Measurements from ENCODE around the gene SPC24. TPM values are rescaled to one million over a fixed set of nuclear protein-coding genes. Genes with fewer than 3 reads are reported as not detected.

Gene SPC24
- total RNA-seq, 2 experiments from 2014 or later = 63.0 to 65.4 TPM

DNA sequence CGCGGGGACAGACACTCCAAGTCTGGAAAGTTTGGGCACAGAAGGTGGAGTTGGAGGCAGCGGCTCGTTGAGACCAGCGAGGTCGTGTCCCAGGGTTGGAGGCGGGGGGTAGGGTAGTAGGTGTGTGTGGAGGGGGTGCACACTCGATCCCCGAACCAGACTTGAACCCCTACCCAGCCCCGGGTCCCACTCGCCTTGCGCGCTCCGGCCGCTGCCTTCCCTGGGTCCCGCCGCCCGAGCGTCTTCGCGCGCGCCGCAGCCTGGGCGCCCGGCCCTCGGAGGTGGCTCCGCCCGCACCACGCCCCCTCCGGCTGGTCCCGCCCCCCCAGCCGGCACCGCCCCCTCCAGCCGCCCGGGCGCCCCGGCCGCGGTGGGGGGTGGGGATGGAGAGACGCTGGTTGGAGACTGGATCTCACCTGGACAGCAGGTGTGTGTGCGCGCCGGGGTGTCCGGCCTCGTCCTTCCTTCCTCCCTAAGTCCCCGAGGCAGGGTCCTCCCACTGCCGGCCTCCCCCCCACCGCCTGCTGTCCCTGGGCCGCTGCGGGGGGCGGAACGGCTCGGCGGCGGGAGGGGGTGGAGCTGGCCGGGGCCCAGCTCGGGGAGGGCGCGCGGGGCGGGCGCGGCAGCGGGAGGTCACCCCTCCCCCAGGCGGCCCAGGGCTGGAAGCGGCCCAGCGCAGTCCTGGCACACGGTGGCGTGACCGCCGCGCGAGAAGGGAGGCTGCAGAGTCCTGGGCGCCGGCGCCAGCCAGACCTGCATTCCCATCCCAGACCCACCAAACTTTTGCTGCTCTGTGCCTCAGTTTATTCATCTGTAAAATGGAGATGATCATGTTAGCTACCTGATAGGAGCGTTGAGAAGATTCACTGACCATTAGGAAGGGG is 42.0 kb upstream of the SPC24 start, which contains the start of gene KANK2:
Gene KANK2 (minus strand): TSS at position 255 of the 884 bp plus-strand sequence. CDS start 3,034 bp downstream, outside the sequence.
- DNase-seq (peak; percentile 92), ATAC-seq (ENCODE audit: low read depth) (peak; percentile 78)
- Mint-ChIP-seq H3K27ac (peak within 1 kb of the TSS; percentile 54), H3K27me3 (peaks cover 12% of the 10 kb centered on the region), H3K4me3 (peak within 1 kb of the TSS; percentile 85), H3K9me3 (no peaks in the 10 kb centered on the region), H3K4me1 (peaks cover 5% of the 10 kb centered on the region), H3K36me3 (no peaks in the 10 kb centered on the region)
- POLR2A ChIA-PET = interaction anchor here (1.0 kb wide), 1 partner anchor 82 kb away, joined by 3 read pairs; no protein-coding TSS in a partner anchor

- no peak for ATAC-seq (ENCODE audit: low read depth)
- Mint-ChIP-seq H3K4me1 (peaks cover 5% of the 10 kb centered on the region), H3K4me3 (peak overlapping the region; percentile 85), H3K9me3 (no peaks in the 10 kb centered on the region), H3K36me3 (no peaks in the 10 kb centered on the region), H3K27ac (peak overlapping the region; percentile 54), H3K27me3 (peaks cover 11% of the 10 kb centered on the region)
- DNase-seq = peak; percentile 53
- POLR2A ChIA-PET = interaction anchor here (0.6 to 1.0 kb wide), 2 partner anchors 53 to 255 kb away, joined by 3 to 4 read pairs; no protein-coding TSS in a partner anchor
Measured at GRCh38 chr19:11196406-11197287, 41.1 kb upstream of the SPC24 start.

DNA sequence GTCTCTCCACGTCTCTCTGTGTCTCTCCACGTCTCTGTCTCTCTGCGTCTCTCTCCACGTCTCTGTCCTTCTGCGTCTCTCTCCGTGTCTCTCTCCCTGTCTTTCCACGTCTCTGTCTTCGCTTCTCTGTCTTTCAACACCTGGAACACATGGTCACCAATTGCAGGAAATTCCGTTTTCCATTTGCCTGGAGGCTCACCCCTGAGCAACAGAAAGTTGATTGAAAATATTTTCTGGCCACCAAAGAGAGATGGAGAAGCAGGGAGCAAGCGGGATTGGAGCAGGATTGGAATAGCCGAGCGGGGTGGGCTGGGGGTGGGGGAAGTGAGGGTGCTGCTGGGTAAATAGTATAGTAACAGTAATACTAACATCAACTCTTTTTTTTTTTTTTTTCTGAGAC is 40.1 kb upstream of the SPC24 start:
- H3K4me1 Mint-ChIP-seq = peaks cover 5% of the 10 kb centered on the region
- DNase-seq (no peak), ATAC-seq (ENCODE audit: low read depth) (no peak)
- peaks cover 11% of the 10 kb centered on the region for H3K27me3 Mint-ChIP-seq
- H3K4me3 Mint-ChIP-seq = peak overlapping the region; percentile 31
- POLR2A ChIA-PET = interaction anchor here (0.6 to 1.0 kb wide), 2 partner anchors 52 to 256 kb away, joined by 3 to 4 read pairs; no protein-coding TSS in a partner anchor
- H3K27ac Mint-ChIP-seq = no peak overlapping the region
- H3K9me3 Mint-ChIP-seq = no peaks in the 10 kb centered on the region
- no peaks in the 10 kb centered on the region for H3K36me3 Mint-ChIP-seq

DNA sequence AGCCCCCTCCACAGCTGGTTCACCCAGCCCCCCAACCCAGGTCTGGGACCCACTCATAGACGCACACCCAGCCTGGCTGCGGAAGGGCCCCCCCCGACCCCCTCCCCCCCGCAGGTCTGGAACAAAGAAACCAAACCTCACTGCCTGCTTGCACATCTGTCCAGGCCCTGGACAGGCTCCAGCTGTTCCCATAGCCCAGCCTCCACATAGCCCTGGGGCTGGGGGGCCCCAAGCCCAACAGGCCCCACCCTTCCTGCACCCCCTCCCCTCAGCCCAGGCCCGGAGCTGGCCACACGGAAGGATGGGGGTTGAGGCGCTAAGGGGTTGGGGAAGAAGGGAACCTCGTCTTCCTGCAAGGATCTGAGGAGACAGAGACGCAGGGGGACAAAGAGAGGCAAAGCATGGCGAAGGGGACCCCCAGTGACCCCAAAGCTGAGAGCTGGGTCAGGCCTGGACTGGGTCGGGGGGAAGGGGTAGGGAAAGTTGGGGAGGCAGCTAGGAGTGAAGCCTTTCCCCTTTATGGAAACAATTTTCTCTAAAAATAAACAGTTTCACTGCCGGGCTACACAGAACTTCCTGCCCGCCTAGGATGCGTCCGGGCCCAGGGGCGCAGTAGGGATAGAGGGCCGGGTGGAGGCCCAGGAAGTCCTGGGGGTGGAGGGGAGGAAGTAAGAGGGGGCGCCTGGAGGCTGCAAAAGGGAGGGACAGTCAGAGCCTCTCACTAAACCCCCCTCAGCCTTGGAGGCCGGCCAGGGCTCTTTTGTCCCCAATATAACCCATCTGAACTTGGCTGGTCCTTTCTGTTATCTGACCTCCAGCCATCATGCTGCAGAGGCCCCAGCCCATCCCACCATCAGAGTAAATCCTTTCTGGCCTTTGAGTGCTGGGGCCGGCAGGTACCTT is 39.3 kb upstream of the SPC24 start:
- POLR2A ChIA-PET = interaction anchor here (1.0 kb wide), 1 partner anchor 40 kb away, joined by 3 read pairs; no protein-coding TSS in a partner anchor
- peaks cover 5% of the 10 kb centered on the region for H3K4me1 Mint-ChIP-seq
- peak overlapping the region; percentile 31 for H3K4me3 Mint-ChIP-seq
- H3K27me3 Mint-ChIP-seq = peaks cover 11% of the 10 kb centered on the region
- no peaks in the 10 kb centered on the region for H3K36me3 Mint-ChIP-seq
- DNase-seq (no peak), ATAC-seq (ENCODE audit: low read depth) (peak; percentile 22)
- H3K9me3 Mint-ChIP-seq = no peaks in the 10 kb centered on the region
- no peak overlapping the region for H3K27ac Mint-ChIP-seq

DNA sequence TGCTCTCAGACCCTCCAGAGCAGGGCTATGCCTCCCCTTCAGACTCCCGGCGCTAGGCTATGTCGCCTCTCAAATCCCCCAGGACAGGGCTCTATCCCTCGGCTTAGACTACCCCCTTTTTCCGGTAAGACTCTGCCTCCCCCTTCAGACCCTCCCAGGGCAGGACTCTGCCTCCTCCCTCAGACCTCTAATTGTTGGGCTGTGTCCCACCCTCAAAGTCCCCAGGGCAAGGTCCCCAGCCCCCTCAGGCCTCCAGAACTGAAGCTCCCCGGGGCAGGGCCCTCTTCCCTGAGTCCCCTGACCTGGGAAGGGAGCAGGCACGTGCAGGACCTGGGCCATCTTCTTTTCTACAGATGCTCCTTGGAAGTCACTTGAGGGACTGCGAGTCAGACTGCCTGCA is 38.6 kb upstream of the SPC24 start:
- DNase-seq = no peak
- no peak for ATAC-seq (ENCODE audit: low read depth)

GRCh38 chr19:11192957-11193939 is 37.7 kb upstream of the SPC24 start:
- Mint-ChIP-seq H3K27me3 (peaks cover 4% of the 10 kb centered on the region), H3K4me1 (peaks cover 5% of the 10 kb centered on the region), H3K36me3 (no peaks in the 10 kb centered on the region), H3K4me3 (no peak overlapping the region), H3K27ac (no peak overlapping the region), H3K9me3 (no peaks in the 10 kb centered on the region)
- POLR2A ChIA-PET = no interaction called here
- ATAC-seq (ENCODE audit: low read depth) (no peak), DNase-seq (no peak)

More for the DNA sequence above, 38.6 kb upstream of the SPC24 start:
- H3K27me3 Mint-ChIP-seq = peaks cover 8% of the 10 kb centered on the region
- H3K36me3 Mint-ChIP-seq = no peaks in the 10 kb centered on the region
- POLR2A ChIA-PET = interaction anchor here (1.0 kb wide), 1 partner anchor 39 kb away, joined by 3 read pairs; no protein-coding TSS in a partner anchor
- H3K4me3 Mint-ChIP-seq = no peak overlapping the region
- H3K27ac Mint-ChIP-seq = no peak overlapping the region
- H3K9me3 Mint-ChIP-seq = no peaks in the 10 kb centered on the region
- H3K4me1 Mint-ChIP-seq = peaks cover 5% of the 10 kb centered on the region

DNA sequence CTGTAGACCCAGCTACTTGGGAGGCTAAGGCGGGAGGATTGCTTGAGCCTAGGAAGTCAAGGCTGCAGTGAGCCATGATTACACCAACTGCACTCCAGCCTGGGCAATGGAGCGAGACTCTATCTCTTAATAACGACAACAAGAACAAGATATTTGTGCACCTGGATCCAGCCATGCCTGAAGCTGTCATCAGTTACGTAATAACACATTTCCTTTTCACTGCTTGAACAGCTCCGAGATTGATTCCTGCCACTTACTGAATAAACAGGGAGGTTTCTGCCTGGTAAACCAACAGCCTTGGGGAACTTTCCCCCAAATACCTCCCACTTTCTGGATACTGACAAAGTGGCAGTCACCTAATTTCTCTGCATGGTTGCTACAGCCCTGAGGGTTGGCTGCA is 36.4 kb upstream of the SPC24 start:
- H3K27me3 Mint-ChIP-seq = peaks cover 4% of the 10 kb centered on the region
- DNase-seq = no peak
- H3K4me1 Mint-ChIP-seq = peaks cover 5% of the 10 kb centered on the region
- H3K4me3 Mint-ChIP-seq = no peak overlapping the region
- POLR2A ChIA-PET = interaction anchor here (0.6 kb wide), 1 partner anchor 26 kb away, joined by 3 read pairs; no protein-coding TSS in a partner anchor
- no peak overlapping the region for H3K27ac Mint-ChIP-seq
- ATAC-seq (ENCODE audit: low read depth) = no peak
- H3K36me3 Mint-ChIP-seq = no peaks in the 10 kb centered on the region
- H3K9me3 Mint-ChIP-seq = no peaks in the 10 kb centered on the region

DNA sequence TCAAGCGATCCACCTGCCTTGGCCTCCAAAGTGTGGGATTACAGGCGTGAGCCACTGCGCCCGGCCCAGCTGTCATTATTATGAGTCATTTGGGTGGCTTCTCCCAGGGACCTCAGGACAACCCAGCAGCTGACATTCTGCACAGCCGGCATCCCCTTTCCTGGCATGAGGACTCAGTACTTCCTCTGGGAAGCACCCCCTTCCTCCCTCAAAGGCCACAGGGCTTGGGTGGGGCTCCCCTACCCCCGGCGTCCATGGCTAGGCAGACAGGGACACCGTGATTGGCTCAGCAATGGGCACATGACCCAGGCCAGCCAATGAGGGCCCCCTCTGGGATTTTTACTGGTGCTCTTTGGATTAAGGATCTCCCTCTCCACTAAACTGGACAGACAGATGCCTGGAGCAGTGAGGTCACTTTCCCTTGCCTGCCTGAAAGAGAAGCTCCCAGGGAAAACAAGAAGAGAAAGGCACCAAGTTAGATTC is 35.7 kb upstream of the SPC24 start:
- H3K9me3 Mint-ChIP-seq = no peaks in the 10 kb centered on the region
- H3K4me3 Mint-ChIP-seq = no peak overlapping the region
- H3K36me3 Mint-ChIP-seq = no peaks in the 10 kb centered on the region
- peaks cover 4% of the 10 kb centered on the region for H3K4me1 Mint-ChIP-seq
- POLR2A ChIA-PET = no interaction called here
- no peak for ATAC-seq (ENCODE audit: low read depth)
- no peak for DNase-seq
- H3K27ac Mint-ChIP-seq = no peak overlapping the region
- peaks cover 1% of the 10 kb centered on the region for H3K27me3 Mint-ChIP-seq

DNA sequence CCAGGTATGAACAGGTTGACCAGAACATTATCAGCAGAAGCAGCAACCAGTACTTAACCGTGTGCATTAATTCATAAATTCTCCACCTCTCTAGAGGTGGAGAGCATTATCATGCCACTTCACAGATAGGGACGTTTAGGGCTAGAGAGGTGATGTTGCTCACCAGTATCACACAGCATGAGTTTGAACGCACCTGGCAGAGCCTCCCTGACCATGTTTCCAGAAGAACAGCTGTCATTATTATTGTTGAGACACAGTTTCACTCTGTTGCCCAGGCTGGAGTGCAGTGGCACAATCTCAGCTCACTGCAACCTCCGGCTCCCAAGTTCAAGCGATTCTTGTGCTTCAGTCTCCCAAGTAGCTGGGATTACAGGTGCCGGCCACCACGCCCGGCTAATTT is 34.9 kb upstream of the SPC24 start:
- POLR2A ChIA-PET = no interaction called here
- peaks cover 2% of the 10 kb centered on the region for H3K4me1 Mint-ChIP-seq
- H3K9me3 Mint-ChIP-seq = no peaks in the 10 kb centered on the region
- H3K4me3 Mint-ChIP-seq = no peak overlapping the region
- no peak for ATAC-seq (ENCODE audit: low read depth)
- H3K27ac Mint-ChIP-seq = no peak overlapping the region
- H3K27me3 Mint-ChIP-seq = no peaks in the 10 kb centered on the region
- DNase-seq = no peak
- no peaks in the 10 kb centered on the region for H3K36me3 Mint-ChIP-seq

DNA sequence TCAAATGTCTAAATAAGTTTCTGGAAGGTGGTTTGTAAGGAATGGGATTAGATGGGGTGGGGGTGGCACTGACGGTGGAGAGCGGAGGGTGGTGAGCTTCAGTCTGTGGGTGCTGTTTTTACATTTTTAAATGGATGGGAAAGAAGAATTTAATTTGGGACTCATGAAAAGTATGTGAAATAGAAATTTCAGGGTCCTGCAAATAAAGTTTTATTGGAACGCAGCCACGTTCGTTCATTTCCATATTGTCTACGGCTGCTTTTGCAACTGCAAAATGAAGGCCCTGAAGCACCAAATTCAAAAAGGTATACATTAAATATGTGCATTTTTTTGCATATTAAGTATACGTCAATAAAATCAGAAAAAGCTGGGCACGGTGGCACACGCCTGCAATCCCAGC is 31.9 kb upstream of the SPC24 start:
- no peaks in the 10 kb centered on the region for H3K9me3 Mint-ChIP-seq
- no peak overlapping the region for H3K27ac Mint-ChIP-seq
- POLR2A ChIA-PET = no interaction called here
- ATAC-seq (ENCODE audit: low read depth) (no peak), DNase-seq (no peak)
- H3K36me3 Mint-ChIP-seq = no peaks in the 10 kb centered on the region
- peaks cover 5% of the 10 kb centered on the region for H3K27me3 Mint-ChIP-seq
- H3K4me1 Mint-ChIP-seq = no peaks in the 10 kb centered on the region
- no peak overlapping the region for H3K4me3 Mint-ChIP-seq

DNA sequence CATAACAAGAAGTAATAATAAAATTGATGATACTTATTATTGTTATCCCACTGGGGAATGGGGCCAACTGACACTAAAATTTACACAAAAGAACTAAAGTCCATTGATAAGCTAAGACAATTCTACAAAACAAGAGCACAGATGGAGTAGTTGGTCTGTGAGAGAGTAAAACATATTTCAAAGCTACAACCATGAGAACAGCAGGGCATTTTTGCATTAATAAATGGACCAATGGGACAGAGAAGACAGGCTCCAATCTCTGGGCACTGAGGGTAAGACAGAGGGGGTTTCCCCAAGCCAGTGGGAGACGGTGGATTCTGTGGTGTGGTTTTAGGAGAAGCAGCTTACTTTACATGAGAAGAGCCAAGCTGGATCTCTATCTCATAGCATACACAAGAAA is 27.4 kb upstream of the SPC24 start:
- no peak for ATAC-seq (ENCODE audit: low read depth)
- no peak overlapping the region for H3K27ac Mint-ChIP-seq
- POLR2A ChIA-PET = interaction anchor here (1.1 kb wide), 1 partner anchor 96 kb away, joined by 4 read pairs; no protein-coding TSS in a partner anchor
- peaks cover 7% of the 10 kb centered on the region for H3K27me3 Mint-ChIP-seq
- no peaks in the 10 kb centered on the region for H3K36me3 Mint-ChIP-seq
- DNase-seq = no peak
- H3K9me3 Mint-ChIP-seq = no peaks in the 10 kb centered on the region
- peaks cover 8% of the 10 kb centered on the region for H3K4me1 Mint-ChIP-seq
- H3K4me3 Mint-ChIP-seq = no peak overlapping the region

Measured in activated naive CD8-positive, alpha-beta T cell treated with anti-CD3 and anti-CD28 coated beads, Interleukin-2, amount 10 ng/mL, durations not matched to agents 7 days and 5 days (primary cell).